Activated CD4-positive, alpha-beta T cell treated with anti-CD3 and anti-CD28 coated beads for 4 hours (primary cell): Measurements from ENCODE around the gene RTP5.
"Not testable (repeated sequence)": the region's sequence is repeated elsewhere in the genome, so short reads cannot be mapped to it uniquely, and the experiment has no call there.

Source experiments
- DNase-seq, 2 donors: peaks; one replicate each; pipeline ENCODE4 v3.0.0-alpha.2; 2020

The RTP5 gene

GRCh38 chr2:241869087-241869961 lies at the start of gene RTP5:
Gene RTP5, plus strand, starts transcription at chr2:241869729. Its CDS starts 28 bp downstream, at chr2:241869757.
- DNase-seq, result no peak

GRCh38 chr2:241819947-241820624 lies 49.4 kb upstream of the RTP5 start:
- not testable (repeated sequence) for DNase-seq

- DNase-seq, result no peak
Observed at GRCh38 chr2:241820625-241821384, 48.7 kb upstream of the RTP5 start.

GRCh38 chr2:241821460-241822263 lies 47.9 kb upstream of the RTP5 start:
- DNase-seq, result no peak

- no peak for DNase-seq
Observed at GRCh38 chr2:241822264-241822623, 47.3 kb upstream of the RTP5 start.

- not testable (repeated sequence) for DNase-seq
Observed at GRCh38 chr2:241823531-241824437, 45.7 kb upstream of the RTP5 start.

- DNase-seq, result no peak
Observed at GRCh38 chr2:241827394-241827793, 42.1 kb upstream of the RTP5 start.

- DNase-seq, result no peak
Observed at GRCh38 chr2:241833101-241833663, 36.3 kb upstream of the RTP5 start.

GRCh38 chr2:241833756-241834526 lies 35.6 kb upstream of the RTP5 start:
- DNase-seq, result not testable (repeated sequence)

- no peak for DNase-seq
Observed at GRCh38 chr2:241834527-241835210, 34.9 kb upstream of the RTP5 start.

GRCh38 chr2:241835611-241836010 lies 33.9 kb upstream of the RTP5 start:
- no peak for DNase-seq

GRCh38 chr2:241836292-241836691 lies 33.2 kb upstream of the RTP5 start:
- DNase-seq, result no peak

GRCh38 chr2:241837197-241837965 lies 32.1 kb upstream of the RTP5 start:
- no peak for DNase-seq

- no peak for DNase-seq
Observed at GRCh38 chr2:241841181-241842066, 28.1 kb upstream of the RTP5 start.

GRCh38 chr2:241842067-241842415 lies 27.5 kb upstream of the RTP5 start:
- no peak for DNase-seq

GRCh38 chr2:241842620-241843211 lies 26.8 kb upstream of the RTP5 start:
- DNase-seq, result peak; percentile 43 to 53

- DNase-seq, result no peak
Observed at GRCh38 chr2:241843321-241844065, 26.0 kb upstream of the RTP5 start.
